HG03442 (cell line): ENCODE data around the gene MACC1.
"Not testable (repeated sequence)": the region's sequence is repeated elsewhere in the genome, so short reads cannot be mapped to it uniquely, and the experiment has no call there.

ENCODE experiments used
- ATAC-seq: cut with Tn5 transposase; IDR thresholded peaks from one replicate; pipeline ENCODE4 v1.9.1; 2021; ENCODE audit warnings: mild to moderate bottlenecking, moderate library complexity; ENCODE audit not compliant: unreplicated experiment

MACC1 gene

DNA sequence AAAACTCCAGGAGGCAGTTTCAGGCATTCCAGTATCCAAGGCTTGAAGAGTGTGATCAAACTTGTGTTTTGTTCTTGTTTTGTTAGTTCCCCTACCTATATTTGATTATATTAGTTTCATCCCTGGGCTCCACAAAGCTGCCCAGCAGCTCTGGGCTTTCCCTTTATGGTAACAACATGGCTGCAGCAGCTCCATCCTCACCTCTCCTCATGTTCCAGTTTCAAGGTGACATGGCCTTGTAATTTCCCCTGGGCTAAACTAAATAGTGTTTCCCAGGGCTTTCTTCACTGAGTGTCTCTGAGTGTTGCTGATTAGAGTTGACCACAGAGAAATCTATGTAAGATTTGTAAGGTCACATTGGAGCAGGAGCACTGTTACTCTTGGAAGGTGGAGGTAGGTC is 83.4 kb downstream of the MACC1 start:
- no peak for ATAC-seq

DNA sequence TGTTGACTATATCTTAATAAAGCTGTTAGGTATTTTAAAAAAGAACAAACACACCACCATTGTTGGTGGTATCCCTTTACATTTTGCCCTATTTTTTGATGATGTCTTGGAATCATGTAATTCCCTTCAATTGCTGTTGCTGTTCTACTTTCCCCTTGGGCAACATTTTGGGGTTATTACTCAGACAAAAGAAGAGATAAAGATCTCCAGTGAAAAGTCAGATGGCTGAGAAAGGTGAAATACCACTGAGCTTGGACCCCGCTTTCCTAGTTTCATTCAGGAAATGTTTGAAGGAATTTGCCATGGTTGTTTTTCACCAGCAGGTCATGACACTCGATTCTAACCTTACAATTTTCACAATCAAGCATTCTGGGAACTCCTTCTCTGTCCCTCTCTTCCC is 84.6 kb downstream of the MACC1 start:
- ATAC-seq: no peak

DNA sequence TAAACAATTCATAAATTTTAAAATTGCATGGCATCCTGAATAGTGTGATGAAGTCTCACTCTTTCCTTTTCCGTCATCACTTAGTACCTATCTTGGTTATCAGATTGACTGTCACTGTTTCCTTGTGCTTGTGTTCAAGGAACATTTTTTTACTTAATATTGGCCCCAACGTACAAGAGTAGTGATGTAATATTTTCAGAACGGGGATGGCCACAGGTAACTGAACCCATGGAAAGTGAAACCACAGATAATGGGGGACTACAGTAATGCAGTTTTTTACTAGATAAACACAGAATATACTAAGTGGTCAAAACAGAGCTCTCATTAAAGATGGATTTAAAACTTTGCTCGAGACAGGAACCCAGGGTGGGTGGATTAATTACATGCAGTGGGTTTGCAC is 85.4 kb downstream of the MACC1 start:
- ATAC-seq: no peak

DNA sequence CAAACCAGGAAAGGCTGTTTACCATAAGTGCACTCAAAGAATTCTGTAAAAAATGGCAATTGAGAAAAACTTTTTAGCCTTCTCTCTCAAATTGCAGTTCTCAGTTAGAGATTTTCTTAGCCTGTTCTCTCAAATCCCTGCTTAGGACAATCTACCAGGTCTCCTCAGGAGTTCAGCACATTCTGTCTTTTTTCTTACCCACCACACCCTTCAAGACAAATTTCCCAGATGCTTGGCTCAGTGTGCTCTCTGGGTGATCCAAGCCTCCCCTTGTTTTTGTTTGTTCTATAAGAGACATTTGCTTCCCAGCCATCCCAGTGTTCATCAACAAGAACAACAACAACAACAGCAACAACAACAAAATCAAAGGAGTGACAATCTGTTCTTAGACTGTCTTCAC is 87.3 kb downstream of the MACC1 start:
- ATAC-seq: no peak

DNA sequence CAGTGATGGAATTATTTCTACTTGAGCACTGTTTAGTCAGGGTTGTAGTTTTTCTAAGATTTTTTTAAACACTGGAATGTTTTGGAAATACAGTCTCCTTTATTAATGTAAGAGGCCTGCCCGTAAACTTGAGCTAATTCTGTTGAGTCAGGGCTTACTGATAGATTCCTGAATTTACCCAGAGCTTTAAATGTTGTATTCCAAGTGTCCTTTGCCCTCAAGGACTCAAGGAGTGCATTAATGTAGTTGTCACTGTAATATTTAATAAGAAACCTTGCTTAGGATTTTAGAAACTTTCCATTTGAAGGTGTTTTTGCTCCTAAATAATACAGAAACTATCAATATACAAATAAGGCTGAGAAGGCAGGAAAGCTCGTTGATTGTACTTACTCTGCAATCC is 89.2 kb downstream of the MACC1 start:
- ATAC-seq: no peak

DNA sequence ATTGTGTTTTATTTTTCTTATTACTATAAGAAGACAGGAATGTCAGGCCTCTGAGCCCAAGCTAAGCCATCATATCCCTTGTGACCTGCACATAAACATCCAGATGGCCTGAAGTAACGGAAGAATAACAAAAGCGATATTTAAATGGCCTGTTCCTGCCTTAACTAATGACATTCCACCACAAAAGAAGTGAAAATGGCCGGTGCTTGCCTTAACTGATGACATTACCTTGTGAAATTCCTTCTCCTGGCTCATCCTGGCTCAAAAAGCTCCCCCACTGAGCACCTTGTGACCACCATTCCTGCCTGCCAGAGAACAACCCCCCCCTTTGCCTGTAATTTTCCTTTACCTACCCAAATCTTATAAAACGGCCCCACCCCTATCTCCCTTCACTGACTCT is 91.1 kb downstream of the MACC1 start:
- ATAC-seq: not testable (repeated sequence)

DNA sequence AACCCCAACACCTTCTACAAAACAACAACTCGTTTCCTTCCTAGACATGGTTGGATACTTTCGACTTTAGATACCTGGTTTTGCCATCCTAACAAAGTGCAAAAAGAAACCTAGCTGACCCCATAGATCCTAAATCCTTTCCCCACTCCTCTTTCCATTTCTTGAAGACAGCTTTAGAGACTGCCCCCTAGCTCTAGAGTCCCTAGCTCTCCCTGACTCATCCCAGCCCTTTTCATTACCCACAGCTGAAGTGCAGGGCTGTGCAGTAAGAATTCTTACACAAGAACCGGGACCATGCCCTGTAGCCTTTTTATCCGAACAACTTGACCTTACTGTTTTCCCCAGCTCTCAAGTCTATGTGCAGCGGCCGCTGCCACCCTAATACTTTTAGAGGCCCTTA is 93.1 kb downstream of the MACC1 start:
- ATAC-seq: not testable (repeated sequence)

DNA sequence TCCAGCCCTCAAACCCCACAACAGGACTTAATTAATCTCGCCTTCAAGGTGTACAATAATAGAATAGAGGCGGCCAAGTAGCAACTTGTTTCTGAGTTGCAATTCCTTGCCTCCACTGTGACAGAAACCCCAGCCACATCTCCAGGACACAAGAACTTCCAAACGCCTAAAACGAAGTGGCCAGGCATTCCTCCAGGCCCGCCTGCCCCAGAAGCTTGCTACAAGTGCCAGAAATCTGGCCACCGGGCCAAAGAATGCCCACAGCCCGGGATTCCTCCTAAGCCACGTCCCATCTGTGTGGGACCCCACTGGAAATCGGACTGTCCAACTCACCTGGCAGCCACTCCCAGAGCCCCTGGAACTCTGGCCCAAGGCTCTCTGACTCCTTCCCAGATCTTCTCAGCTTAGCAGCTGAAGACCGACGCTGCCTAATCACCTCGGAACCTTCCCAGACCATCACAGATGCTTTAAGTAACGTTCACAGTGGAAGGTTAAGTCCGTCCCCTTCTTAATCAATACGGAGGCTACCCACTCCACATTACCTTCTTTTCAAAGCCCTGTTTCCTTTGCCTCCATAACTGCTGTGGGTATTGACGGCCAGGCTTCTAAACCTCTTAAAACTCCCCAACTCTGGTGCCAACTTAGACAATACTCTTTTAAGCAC is 94.4 kb downstream of the MACC1 start:
- not testable (repeated sequence) for ATAC-seq

DNA sequence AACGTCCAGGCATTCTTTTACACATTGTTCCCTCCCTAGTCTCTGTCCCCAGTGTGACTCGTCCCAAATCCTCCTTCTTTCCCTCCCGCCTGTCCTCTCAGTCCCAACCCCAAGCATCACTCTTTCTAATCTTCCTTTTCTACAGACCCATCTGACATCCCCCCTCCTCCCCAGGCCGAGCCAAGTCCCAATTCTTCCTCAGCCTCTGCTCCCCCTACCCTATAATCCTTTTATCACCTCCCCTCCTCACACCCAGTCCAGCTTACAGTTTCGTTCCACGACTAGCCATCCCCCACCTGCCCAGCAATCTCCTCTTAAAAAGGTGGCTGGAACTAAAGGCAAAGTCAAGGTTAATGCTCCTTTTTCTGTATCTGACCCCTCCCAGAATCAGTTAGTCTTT is 95.1 kb downstream of the MACC1 start:
- ATAC-seq: no peak

DNA sequence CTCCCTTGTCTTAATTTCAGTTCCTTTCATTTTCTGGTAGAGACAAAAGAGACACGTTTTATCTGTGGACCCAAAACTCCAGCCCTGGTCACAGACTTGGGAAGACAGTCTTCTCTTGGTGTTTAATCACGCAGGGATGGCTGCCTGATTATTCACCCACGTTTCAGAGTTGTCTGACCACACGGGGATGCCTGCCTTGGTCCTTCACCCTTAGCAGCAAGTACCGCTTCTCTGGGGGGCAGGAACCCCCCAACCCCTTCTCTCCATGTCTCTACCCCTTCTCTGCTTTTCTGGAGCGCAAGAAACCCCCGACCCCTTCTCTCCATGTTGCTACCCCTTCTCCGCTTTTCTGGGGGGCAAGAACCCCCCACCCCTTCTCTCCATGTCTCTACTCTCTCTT is 95.8 kb downstream of the MACC1 start:
- ATAC-seq: no peak

DNA sequence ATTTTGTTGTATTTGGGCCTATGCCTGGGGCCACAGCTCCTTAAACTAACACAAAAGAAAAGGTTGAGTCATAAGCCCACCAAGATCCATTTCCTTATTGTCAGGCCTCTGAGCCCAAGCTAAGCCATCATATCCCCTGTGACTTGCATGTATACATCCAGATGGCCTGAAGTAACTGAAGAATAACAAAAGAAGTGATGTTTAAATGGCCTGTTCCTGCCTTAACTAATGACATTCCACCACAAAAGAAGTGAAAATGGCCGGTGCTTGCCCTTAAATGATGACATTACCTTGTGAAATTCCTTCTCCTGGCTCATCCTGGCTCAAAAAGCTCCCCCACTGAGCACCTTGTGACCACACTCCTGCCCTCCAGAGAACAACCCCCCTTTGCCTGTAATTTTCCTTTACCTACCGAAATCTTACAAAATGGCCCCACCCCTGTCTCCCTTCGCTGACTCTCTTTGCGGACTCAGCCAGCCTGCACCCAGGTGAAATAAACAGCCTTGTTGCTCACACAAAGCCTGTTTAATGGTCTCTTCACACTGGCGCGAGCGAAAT is 96.5 kb downstream of the MACC1 start:
- ATAC-seq: not testable (repeated sequence)

DNA sequence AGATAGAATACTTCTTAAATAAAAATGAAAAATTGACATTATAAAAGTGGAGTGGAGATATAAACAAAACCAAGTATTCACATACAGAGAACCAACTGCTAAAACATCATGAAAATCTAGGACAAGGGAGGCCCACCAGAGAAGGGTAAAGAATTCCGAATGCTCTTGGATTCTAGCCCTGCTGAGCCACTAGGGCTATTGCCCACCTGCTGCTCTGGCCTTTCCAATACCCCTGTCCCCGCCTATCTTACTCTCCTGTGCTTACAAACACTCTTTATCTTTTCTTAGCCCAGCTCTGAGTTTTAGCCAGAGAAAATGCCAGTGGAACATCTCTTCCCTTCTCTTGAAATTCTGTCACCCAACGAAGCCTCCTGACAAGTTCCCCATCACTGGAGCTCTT is 100.3 kb downstream of the MACC1 start:
- no peak for ATAC-seq

DNA sequence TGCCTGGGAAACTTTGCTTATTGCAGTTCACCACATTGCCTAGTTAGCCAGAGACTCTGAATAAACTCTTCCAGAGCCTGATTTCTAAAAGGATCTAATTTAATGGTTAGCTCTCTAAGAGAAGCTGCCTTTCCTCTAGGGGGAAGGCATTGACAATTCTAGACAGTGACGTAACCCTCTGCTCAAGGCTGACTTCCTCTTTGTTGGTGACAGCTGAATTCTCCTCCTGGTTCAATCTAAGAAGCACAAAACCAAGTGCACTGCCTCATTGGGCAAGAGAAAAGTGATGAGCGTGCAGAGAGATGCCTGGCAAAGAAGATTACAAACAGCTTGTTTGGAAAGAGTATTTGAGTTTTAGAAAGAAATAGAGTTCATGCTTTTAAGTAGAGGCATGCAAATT is 102.7 kb downstream of the MACC1 start:
- peak; percentile 88 for ATAC-seq

DNA sequence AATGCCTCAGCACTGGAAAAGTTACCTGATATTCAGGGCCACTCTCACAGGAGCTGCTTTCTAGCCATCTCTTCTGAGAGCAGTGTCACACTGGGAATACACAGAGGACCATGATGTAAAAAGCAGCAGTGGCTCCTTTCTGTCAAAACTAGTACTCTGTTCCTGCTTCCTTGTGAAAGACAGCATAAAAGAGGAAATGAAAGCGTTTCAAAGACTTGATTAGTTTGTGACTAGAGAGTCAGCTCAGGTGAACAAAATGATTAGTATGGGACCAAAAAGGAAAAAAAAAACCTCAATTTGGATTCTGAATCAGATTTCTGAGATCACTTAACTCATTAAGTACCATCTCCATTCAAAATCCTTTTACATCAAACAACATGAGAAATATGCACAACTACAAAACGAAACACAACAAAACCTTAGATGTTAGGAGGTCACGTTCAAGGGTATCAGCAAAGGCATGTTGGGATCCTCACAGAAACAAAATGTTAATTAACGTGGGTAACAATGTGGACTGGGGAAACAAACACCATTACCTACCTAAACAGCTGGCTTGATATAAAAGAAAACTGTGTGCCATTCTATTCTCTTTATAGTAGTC is 103.7 kb downstream of the MACC1 start:
- peak; percentile 87 for ATAC-seq

DNA sequence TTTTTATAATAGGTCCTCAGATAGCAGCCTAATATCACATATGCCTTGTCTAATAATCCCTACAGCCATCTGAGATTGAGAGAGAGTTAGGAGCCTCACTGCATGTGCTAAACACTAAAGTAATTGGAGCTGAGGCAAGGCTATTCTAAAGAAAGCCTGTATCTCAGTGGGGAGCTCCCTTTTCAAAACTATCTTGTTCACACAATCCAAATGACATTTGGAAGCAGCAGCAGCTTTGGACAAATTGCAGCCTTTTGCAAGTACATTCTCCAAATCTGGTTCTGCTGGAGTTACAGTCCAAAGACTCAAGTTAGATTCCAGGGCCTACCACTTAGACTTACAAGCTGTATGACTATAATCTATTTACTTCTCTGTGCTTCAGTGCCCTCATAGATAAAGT is 104.5 kb downstream of the MACC1 start:
- ATAC-seq: no peak

DNA sequence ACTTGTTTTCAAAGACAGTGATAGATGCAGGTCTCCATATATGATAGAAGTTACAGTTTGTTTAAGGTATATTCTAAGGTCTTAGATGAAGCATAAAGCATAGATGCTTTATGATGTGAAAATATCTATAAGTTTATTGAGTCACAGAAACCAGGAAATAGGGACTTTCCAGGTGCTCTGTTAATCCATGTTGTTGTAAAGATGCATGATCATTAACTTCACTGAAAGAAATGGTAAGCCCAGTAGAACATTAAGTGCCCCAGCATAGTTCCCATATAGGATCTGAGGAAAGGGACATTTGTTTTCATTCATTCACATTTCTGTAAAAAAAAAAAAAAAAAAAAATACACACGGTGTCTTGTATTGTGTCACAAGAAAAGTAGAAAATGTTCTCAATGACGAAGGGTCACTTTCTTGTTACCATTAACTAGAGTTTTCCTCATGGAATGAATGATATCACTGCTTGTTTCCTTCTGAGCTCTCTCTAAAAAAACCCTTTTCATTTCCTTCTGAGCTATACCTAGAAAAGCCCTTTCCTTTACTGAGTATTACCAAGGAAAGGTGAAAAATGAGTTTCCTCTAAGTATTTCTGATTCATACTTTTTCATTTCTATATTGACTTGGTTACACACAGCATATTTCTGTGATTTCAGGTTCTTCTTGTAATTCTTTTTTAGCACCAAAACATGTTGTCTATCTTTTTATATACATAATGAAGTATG is 105.2 kb downstream of the MACC1 start:
- no peak for ATAC-seq

DNA sequence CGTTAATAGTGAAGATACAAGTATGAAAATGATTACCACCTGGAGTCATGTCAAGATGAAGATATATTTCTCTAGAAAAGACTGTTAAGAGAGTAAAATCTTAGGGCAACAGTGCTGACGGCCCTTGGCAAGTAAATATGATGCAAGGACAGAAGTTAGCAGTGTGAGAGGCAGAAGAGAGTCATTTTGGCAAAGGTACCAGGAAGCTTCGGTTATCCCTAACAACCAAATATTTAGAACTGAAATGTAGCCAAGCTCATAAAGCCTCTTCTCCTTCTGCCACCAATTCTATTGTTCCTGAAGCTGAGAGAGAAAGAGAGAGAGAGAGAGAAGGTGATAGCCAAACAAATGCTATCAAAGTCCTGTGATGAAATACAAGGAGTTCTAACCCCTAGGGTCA is 109.6 kb downstream of the MACC1 start:
- no peak for ATAC-seq

DNA sequence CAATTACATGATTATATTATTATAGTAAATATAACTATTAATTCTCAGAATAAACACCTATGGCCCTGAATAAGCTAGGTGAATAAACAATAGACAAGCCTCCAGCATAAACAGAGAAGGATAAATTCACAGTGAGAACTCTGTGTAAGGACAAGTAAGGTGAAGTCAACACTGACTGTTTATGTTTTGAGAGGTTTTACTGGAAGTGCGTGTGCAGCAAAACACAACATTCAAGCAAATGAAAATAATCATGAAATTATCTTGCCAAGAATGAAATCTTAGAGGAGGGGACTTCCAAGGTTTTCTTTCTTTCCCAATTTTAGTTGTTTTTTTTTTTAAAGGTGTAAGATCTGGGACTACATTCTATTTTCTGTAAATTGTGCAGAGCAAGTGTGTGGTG is 112.5 kb downstream of the MACC1 start:
- no peak for ATAC-seq

DNA sequence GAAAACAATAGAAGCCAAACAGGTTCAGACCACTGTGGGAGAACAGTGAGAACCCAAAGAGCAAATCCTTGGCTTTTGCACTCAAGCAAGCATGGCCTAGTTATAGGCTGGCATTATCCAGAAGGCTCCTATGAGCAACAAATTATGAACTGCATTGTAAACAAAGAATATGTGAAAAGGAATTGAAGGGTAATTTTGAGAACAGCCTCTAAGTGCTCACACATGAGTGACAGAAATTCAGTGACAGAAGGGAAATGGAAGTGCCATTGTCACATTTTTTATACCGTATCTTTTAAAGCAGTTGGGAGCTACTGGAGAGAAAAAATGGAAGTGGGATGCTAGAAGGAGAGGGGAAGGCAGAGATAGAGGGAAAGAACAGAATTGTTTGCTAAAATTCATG is 114.2 kb downstream of the MACC1 start:
- ATAC-seq: no peak

DNA sequence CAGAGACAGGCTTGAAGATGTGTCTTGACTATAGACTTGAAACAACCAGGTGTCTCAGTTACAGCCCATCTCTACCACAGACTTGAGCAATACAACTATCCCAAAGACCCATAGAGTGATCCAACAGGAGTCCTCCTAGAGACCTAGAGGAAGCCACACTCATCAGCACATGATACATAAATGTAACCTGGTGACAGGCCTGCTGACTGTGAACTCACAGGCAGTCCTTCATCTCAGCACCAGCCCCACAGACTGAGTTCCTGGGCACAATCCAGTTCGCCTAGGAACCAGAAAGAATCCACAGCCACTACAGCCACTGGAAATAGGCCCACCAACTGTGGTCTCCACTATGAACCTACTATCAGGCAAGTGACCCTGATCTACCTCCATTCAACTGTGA is 121.3 kb downstream of the MACC1 start:
- ATAC-seq: no peak

DNA sequence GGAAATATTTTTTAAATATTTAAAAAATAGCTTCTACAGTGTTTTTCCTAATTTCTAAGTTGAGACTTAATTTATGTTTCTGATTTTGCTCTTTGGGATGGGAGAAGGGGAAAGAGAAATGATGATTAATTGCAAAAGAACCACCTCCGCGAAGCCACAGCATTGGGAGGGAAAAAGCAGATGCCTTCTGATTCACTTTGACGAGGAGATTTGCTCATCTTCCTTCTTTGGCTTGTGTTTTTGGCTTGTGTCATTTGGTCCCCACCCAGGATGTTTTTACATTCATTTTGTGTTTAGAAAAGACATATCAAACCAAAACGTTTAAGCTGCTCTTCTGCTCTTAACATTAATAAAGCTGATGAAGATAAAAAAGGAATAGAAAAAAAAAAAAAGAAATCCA is 121.7 kb downstream of the MACC1 start:
- ATAC-seq: no peak

DNA sequence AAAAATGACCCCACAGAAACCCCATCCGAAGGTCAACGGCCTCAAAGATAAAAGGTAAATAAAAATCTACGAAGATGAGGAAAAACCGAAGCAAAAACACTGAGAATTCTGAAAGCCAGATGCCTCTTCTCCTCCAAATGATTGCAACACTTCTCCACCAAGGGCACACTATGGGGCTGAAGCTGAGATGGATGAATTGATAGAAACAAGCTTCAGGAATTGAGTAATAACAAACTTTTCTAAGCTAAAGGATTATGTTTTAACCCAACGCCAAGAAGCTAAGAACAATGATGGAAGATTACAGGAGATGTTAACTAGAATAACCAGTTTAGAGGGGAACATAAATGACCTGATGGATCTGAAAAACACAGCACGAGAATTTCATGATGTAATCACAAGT is 127.8 kb downstream of the MACC1 start:
- no peak for ATAC-seq
